ENCODE results near the gene RNF111.
"Not testable (repeated sequence)": the region's sequence is repeated elsewhere in the genome, so short reads cannot be mapped to it uniquely, and the experiment has no call there.

The RNF111 gene

DNA sequence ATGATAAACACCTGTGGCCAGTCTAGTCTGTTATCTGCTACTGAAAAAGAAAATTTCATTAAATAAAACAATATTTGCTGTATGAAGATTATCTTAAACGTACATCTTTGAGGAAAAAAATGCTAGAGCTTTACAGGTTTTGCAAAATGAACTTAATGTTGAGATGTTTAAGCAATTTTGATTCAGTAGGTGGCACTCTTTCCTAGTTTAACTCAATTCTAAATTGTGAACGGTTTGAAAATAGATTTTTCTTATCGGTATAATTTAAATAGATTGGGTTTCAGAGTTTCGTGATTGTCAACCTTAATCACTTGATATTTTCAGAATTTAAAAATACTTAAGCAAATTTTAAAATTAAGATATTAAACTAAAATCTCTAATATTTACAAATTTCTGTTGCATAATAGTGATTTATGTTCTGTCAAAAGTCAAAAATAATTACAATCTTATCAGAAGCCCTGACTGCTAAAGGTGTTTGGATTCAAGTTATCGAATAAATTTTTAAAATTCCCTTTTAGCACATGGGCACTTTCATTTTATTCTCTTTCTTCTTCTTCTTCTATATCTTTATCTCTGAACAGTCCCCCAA, 7.0 kb upstream of the RNF111 start:
- Histone ChIP-seq H3K27ac (ENCODE audit: low read length) (no peak overlapping the region), H3K4me1 (ENCODE audit: control insufficient read depth in 1 of 2, insufficient read depth in 2 of 2, low read length in 2 of 2) (peaks cover 0 to 7% of the 10 kb centered on the region in 2 donors), H3K36me3 (ENCODE audit: control insufficient read depth in 1 of 2, insufficient read depth in 2 of 2, low read length in 2 of 2) (no peaks in the 10 kb centered on the region), H3K27me3 (ENCODE audit: low read depth, low read length) (no peaks in the 10 kb centered on the region), H3K4me3 (ENCODE audit: low read depth in 1 of 2, low read length in 2 of 2) (no peak overlapping the region), H3K9me3 (ENCODE audit: control insufficient read depth in 1 of 2, low read length in 2 of 2) (no peaks in the 10 kb centered on the region)

DNA sequence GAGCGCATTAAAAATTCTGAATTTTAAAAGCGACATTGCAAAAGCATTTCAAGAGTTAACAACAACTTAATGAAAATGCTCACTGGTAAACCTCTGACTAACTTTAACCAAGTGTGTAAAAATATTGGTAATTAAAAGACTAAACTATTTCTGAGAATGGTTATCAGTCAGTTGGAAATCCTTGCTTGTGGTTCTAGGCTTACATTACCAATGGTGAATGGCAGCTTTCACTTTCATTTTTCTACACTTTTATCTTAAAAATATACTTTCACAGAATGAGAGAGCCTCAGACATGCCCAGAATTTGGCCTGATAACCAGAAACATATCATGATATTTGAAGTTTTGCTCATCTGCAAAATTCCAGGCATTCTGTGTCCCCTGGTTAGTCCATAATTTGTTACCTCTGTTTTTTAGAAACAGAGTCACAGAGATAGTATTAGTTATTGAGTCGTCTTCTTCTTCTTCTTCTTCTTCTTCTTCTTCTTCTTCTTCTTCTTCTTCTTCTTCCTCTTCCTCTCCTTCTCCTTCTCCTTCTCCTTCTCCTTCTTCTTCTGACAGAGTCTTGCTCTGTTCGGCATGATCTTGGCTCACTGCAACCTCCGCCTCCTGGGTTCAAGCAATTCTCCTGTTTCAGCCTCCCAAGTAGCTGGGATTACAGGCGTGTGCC, 5.5 kb upstream of the RNF111 start:
- Histone ChIP-seq H3K27me3 (ENCODE audit: low read depth, low read length) (no peaks in the 10 kb centered on the region), H3K9me3 (ENCODE audit: control insufficient read depth in 1 of 2, low read length in 2 of 2) (no peaks in the 10 kb centered on the region), H3K36me3 (ENCODE audit: control insufficient read depth in 1 of 2, insufficient read depth in 2 of 2, low read length in 2 of 2) (no peaks in the 10 kb centered on the region), H3K4me3 (ENCODE audit: low read depth in 1 of 2, low read length in 2 of 2) (peak overlapping the region in 1 of 2 donors; percentile 9), H3K27ac (ENCODE audit: low read length) (no peak overlapping the region), H3K4me1 (ENCODE audit: control insufficient read depth in 1 of 2, insufficient read depth in 2 of 2, low read length in 2 of 2) (peaks cover 0 to 7% of the 10 kb centered on the region in 2 donors)

DNA sequence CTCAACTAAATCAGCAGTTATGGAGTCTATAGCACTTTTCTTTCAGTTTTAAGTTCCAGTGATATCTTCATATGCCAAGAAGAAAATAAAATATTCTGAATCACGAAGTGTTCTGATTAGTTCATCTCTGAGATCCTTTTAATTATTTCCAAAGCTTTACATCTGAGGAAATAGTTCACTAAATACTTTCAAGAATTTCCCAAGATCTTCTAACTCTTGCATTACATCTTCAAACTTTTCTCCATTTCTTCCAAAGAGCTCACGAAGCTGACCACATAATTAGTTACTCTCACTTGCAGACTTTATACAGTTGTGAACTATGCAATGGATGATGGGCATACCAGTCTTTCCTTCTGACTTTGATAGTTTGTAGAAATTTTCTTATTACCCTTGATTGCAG, 4.2 kb upstream of the RNF111 start:
- no peaks in the 10 kb centered on the region for H3K27me3 ChIP-seq (ENCODE audit: low read depth, low read length)
- H3K4me1 ChIP-seq (ENCODE audit: control insufficient read depth in 1 of 2, insufficient read depth in 2 of 2, low read length in 2 of 2): peaks cover 0 to 7% of the 10 kb centered on the region in 2 donors
- H3K4me3 ChIP-seq (ENCODE audit: low read depth in 1 of 2, low read length in 2 of 2): no peak overlapping the region
- no peak overlapping the region for H3K27ac ChIP-seq (ENCODE audit: low read length)
- peaks cover 0 to 4% of the 10 kb centered on the region in 2 donors for H3K36me3 ChIP-seq (ENCODE audit: control insufficient read depth in 1 of 2, insufficient read depth in 2 of 2, low read length in 2 of 2)
- no peaks in the 10 kb centered on the region for H3K9me3 ChIP-seq (ENCODE audit: control insufficient read depth in 1 of 2, low read length in 2 of 2)

DNA sequence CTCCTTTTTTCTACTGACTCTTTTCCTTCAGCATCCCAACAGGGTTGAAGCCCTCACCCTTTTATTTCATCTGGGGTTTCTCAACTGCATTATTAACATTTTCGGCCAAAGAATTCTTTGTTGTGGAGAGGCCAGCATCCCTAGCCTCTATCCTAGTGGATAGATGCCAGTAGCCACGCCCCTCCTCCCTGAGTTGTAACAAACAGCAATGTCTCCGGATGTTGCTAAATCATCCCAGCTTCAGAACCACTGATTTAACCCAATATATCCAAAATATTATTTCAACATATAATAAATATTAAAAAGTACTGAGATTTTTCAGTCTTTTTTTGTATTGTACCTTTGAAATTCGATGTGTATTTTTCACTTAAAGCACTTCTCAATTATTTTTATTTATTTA, 2.0 kb upstream of the RNF111 start:
- H3K9me3 ChIP-seq (ENCODE audit: control insufficient read depth in 1 of 2, low read length in 2 of 2): no peaks in the 10 kb centered on the region
- peaks cover 0 to 11% of the 10 kb centered on the region in 2 donors for H3K4me1 ChIP-seq (ENCODE audit: control insufficient read depth in 1 of 2, insufficient read depth in 2 of 2, low read length in 2 of 2)
- no peak overlapping the region for H3K4me3 ChIP-seq (ENCODE audit: low read depth in 1 of 2, low read length in 2 of 2)
- H3K27ac ChIP-seq (ENCODE audit: low read length): no peak overlapping the region
- H3K27me3 ChIP-seq (ENCODE audit: low read depth, low read length): no peaks in the 10 kb centered on the region
- peaks cover 0 to 4% of the 10 kb centered on the region in 2 donors for H3K36me3 ChIP-seq (ENCODE audit: control insufficient read depth in 1 of 2, insufficient read depth in 2 of 2, low read length in 2 of 2)

DNA sequence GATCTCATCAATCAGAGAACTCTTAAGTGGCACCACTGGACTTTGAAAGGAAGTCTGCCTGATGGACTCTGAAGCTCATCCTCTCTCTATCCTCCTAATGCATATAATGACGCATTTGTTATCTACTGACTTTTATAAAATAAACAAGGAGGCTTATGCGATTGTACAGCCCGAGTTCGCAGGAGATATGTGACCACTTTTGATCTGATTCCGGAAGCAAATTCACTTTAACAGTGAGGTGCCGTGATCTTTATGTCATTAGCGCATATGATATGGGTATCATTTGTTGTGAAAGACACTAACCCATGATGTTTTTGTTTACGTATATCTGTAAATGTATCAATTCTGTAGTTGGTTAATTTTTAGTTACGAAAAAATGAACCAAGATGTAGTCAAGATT, 427 bp upstream of the RNF111 start:
- H3K36me3 ChIP-seq (ENCODE audit: control insufficient read depth in 1 of 2, insufficient read depth in 2 of 2, low read length in 2 of 2): peaks cover 0 to 4% of the 10 kb centered on the region in 2 donors
- peak overlapping the region; percentile 79 to 90 for H3K4me3 ChIP-seq (ENCODE audit: low read depth in 1 of 2, low read length in 2 of 2)
- H3K9me3 ChIP-seq (ENCODE audit: control insufficient read depth in 1 of 2, low read length in 2 of 2): no peaks in the 10 kb centered on the region
- peak overlapping the region; percentile 82 for H3K27ac ChIP-seq (ENCODE audit: low read length)
- peaks cover 0 to 11% of the 10 kb centered on the region in 2 donors for H3K4me1 ChIP-seq (ENCODE audit: control insufficient read depth in 1 of 2, insufficient read depth in 2 of 2, low read length in 2 of 2)
- H3K27me3 ChIP-seq (ENCODE audit: low read depth, low read length): no peaks in the 10 kb centered on the region

DNA sequence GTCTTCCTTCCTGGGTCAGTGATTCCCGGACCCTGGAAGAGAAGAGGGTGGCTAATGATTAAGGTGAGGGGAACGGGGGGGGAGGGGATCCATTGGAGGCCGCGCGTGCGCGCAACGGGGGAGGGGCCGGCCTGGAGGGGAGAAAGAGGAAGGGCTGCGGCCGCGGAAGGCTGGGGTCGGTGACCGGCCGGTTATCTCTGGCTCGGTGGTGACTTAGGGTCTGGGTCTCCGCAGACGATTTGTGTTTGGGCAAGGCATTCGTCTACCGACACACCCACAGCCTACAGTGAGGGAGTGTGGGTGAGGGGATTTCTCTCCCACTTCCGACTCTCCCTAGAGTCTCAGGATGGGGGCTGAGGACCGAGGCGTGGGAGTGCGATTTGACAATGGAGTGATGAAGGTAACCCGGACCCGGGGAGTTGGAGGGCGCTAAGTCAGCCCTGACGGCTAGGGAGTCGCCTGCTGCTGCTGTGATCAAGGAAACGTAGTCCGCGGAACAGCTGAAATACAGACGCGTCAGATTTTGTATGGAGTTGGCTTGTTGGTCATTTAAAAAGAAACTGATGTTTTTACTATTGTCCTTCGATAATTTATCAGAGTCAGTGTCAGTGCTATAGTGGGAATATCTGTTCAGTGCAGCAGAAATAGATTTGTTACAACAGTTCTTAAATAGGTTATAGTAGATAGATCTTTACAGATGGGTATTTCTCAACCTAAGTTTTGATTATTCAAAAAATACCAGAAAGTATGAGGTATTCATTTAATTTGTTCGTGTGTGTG, 733 bp downstream of the RNF111 start:
- H3K4me1 ChIP-seq (ENCODE audit: control insufficient read depth in 1 of 2, insufficient read depth in 2 of 2, low read length in 2 of 2): peaks cover 0 to 11% of the 10 kb centered on the region in 2 donors

DNA sequence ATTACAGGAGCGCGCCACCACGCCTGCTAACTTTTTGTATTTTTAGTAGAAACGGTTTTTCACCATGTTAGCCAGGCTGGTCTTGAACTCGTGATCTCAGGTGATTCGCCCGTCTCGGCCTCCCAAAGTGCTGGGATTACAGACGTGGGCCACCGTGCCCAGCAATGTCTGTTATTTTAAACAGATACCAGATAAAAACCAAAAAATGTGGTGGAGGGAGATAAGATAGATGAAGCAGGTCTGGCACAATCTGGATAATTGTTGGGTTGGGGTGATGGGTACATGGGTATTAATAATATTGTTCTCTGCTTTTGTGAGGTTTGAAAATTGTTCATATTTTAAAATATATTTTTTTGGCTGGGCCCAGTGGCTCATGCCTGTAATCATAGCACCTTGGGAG, 4.7 kb downstream of the RNF111 start:
- Histone ChIP-seq H3K4me1 (ENCODE audit: control insufficient read depth in 1 of 2, insufficient read depth in 2 of 2, low read length in 2 of 2) (peaks cover 0 to 11% of the 10 kb centered on the region in 2 donors), H3K36me3 (ENCODE audit: control insufficient read depth in 1 of 2, insufficient read depth in 2 of 2, low read length in 2 of 2) (peaks cover 3 to 4% of the 10 kb centered on the region in 2 donors), H3K9me3 (ENCODE audit: control insufficient read depth in 1 of 2, low read length in 2 of 2) (no peaks in the 10 kb centered on the region), H3K27ac (ENCODE audit: low read length) (no peak overlapping the region), H3K4me3 (ENCODE audit: low read depth in 1 of 2, low read length in 2 of 2) (no peak overlapping the region), H3K27me3 (ENCODE audit: low read depth, low read length) (no peaks in the 10 kb centered on the region)

More for the DNA sequence above, 733 bp downstream of the RNF111 start:
- no peaks in the 10 kb centered on the region for H3K27me3 ChIP-seq (ENCODE audit: low read depth, low read length)
- H3K36me3 ChIP-seq (ENCODE audit: control insufficient read depth in 1 of 2, insufficient read depth in 2 of 2, low read length in 2 of 2): peaks cover 0 to 4% of the 10 kb centered on the region in 2 donors
- H3K27ac ChIP-seq (ENCODE audit: low read length): peak overlapping the region; percentile 94
- peak overlapping the region; percentile 79 to 90 for H3K4me3 ChIP-seq (ENCODE audit: low read depth in 1 of 2, low read length in 2 of 2)
- H3K9me3 ChIP-seq (ENCODE audit: control insufficient read depth in 1 of 2, low read length in 2 of 2): no peaks in the 10 kb centered on the region

DNA sequence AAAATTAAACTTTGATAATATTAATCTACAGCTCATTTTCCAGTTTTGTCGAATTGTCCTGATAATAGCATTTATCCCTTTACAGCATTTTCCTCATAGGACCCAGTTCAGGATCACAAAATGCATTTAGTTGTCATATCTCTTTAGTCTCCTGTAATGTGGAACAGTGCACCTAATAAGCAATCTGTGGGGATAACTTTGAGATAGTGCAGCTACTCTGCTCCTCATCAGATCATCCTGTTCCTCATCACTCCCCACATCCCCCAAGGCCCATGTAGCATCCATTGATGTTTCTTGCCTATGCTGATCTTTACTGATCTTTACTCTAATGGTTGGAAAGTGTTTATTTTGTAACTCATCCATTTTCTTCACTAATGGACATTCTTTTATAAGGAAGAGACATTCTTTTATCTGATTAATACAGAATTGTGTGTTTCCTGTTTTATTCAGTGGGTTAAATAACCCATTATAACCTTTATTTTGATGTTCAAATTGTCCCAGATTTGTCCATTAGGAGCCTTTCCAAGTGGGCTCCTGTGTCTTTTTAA, 7.5 kb downstream of the RNF111 start:
- Histone ChIP-seq H3K27ac (ENCODE audit: low read length) (no peak overlapping the region), H3K27me3 (ENCODE audit: low read depth, low read length) (no peaks in the 10 kb centered on the region), H3K36me3 (ENCODE audit: control insufficient read depth in 1 of 2, insufficient read depth in 2 of 2, low read length in 2 of 2) (peaks cover 0 to 3% of the 10 kb centered on the region in 2 donors), H3K4me3 (ENCODE audit: low read depth in 1 of 2, low read length in 2 of 2) (no peak overlapping the region), H3K4me1 (ENCODE audit: control insufficient read depth in 1 of 2, insufficient read depth in 2 of 2, low read length in 2 of 2) (no peaks in the 10 kb centered on the region), H3K9me3 (ENCODE audit: control insufficient read depth in 1 of 2, low read length in 2 of 2) (no peaks in the 10 kb centered on the region)

DNA sequence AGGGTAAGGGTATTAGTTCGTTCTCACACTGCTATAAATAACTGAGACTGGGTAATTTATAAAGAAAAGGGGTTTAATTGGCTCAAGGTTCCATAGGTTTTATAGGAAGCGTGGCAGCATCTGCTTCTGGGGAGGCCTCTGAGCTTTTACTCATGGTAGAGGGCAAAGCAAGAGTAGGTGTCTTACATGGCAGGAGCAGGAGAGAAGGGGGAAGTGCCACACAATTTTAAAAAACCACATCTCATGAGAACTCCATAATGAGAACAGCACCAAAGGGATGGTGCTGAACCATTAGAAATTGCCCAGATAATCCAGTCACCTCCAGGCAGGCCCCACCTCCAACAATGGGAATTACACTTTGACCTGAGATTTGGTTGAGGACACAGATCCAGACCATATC, 12.2 kb downstream of the RNF111 start:
- no peaks in the 10 kb centered on the region for H3K9me3 ChIP-seq (ENCODE audit: control insufficient read depth in 1 of 2, low read length in 2 of 2)
- H3K27ac ChIP-seq (ENCODE audit: low read length): no peak overlapping the region
- H3K4me1 ChIP-seq (ENCODE audit: control insufficient read depth in 1 of 2, insufficient read depth in 2 of 2, low read length in 2 of 2): no peaks in the 10 kb centered on the region
- peaks cover 0 to 5% of the 10 kb centered on the region in 2 donors for H3K36me3 ChIP-seq (ENCODE audit: control insufficient read depth in 1 of 2, insufficient read depth in 2 of 2, low read length in 2 of 2)
- H3K4me3 ChIP-seq (ENCODE audit: low read depth in 1 of 2, low read length in 2 of 2): no peak overlapping the region
- H3K27me3 ChIP-seq (ENCODE audit: low read depth, low read length): no peaks in the 10 kb centered on the region

DNA sequence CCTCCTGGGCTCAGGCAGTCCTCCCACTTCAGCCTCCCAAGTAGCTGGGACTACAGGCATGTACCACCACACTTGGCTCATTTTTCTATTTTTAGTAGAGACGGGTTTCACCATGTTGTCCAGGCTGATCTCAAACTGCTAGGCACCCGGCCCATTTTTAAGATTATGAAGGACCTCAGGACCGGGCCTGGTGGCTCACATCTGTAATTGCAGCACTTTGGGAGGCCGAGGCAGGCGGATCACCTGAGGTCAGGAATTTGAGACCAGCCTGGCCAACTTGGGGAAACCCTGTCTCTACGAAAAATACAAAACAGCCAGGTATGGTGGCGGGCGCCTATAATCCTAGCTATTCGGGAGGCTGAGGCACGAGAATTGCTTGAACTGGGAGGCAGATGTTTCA, 12.8 kb downstream of the RNF111 start:
- not testable (repeated sequence) for H3K4me1 ChIP-seq (ENCODE audit: control insufficient read depth in 1 of 2, insufficient read depth in 2 of 2, low read length in 2 of 2); H3K36me3 ChIP-seq (ENCODE audit: control insufficient read depth in 1 of 2, insufficient read depth in 2 of 2, low read length in 2 of 2); H3K9me3 ChIP-seq (ENCODE audit: control insufficient read depth in 1 of 2, low read length in 2 of 2); H3K4me3 ChIP-seq (ENCODE audit: low read depth in 1 of 2, low read length in 2 of 2); H3K27ac ChIP-seq (ENCODE audit: low read length); H3K27me3 ChIP-seq (ENCODE audit: low read depth, low read length)

DNA sequence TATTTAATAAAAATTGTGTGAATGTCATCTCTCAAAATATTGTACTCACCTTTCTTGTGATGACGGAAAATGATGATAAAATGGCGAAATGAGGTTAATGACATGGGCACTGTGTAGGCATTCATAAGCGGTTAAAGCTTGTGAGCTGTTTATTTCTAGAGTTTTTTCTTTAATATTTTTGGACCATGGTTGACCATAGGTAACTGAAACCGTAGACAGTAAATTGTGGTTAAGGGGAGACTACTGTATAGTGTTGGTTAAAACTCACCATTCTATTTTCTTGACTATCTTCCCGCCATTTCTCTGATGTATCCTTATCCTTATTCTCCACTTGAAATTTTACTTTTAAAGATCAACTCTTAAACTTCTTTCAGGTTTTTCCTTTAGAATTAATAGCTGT, 14.5 kb downstream of the RNF111 start:
- Histone ChIP-seq H3K9me3 (ENCODE audit: control insufficient read depth in 1 of 2, low read length in 2 of 2) (no peaks in the 10 kb centered on the region), H3K4me1 (ENCODE audit: control insufficient read depth in 1 of 2, insufficient read depth in 2 of 2, low read length in 2 of 2) (no peaks in the 10 kb centered on the region), H3K27me3 (ENCODE audit: low read depth, low read length) (no peaks in the 10 kb centered on the region), H3K27ac (ENCODE audit: low read length) (no peak overlapping the region), H3K4me3 (ENCODE audit: low read depth in 1 of 2, low read length in 2 of 2) (no peak overlapping the region), H3K36me3 (ENCODE audit: control insufficient read depth in 1 of 2, insufficient read depth in 2 of 2, low read length in 2 of 2) (peaks cover 5 to 8% of the 10 kb centered on the region in 2 donors)

All from muscle layer of duodenum (tissue), 2 donors.